Measurements from ENCODE around the gene DPYD.

The DPYD gene

GRCh38 chr1:97120806-97121205 is 800.0 kb downstream of the DPYD start:
- no peak for DNase-seq

- no peak for DNase-seq
These were observed 801.3 kb downstream of the DPYD start for GRCh38 chr1:97119260-97120158.

- DNase-seq, result no peak
These were observed 806.0 kb downstream of the DPYD start for GRCh38 chr1:97114842-97115241.

- DNase-seq, result no peak
These were observed 808.4 kb downstream of the DPYD start for GRCh38 chr1:97112442-97112841.

- DNase-seq, result no peak
These were observed 812.7 kb downstream of the DPYD start for GRCh38 chr1:97108179-97108578.

GRCh38 chr1:97105531-97105930 is 815.3 kb downstream of the DPYD start:
- DNase-seq, result no peak

GRCh38 chr1:97101509-97101908 is 819.3 kb downstream of the DPYD start:
- DNase-seq, result no peak

GRCh38 chr1:97097404-97097925 is 823.4 kb downstream of the DPYD start:
- no peak for DNase-seq

GRCh38 chr1:97095764-97096163 is 825.1 kb downstream of the DPYD start:
- no peak for DNase-seq

- DNase-seq, result no peak
These were observed 826.4 kb downstream of the DPYD start for GRCh38 chr1:97094247-97094972.

- DNase-seq, result no peak
These were observed 827.1 kb downstream of the DPYD start for GRCh38 chr1:97093741-97094140.

GRCh38 chr1:97092824-97093223 is 828.0 kb downstream of the DPYD start:
- no peak for DNase-seq

- DNase-seq, result no peak
These were observed 829.2 kb downstream of the DPYD start for GRCh38 chr1:97091679-97092078.

- DNase-seq, result no peak
These were observed 829.6 kb downstream of the DPYD start for GRCh38 chr1:97091263-97091662.

- no peak for DNase-seq
These were observed 830.1 kb downstream of the DPYD start for GRCh38 chr1:97090725-97091124.

GRCh38 chr1:97089173-97089572 is 831.7 kb downstream of the DPYD start:
- DNase-seq, result no peak

GRCh38 chr1:97088391-97088790 is 832.4 kb downstream of the DPYD start:
- no peak for DNase-seq

GRCh38 chr1:97084546-97084945 is 836.3 kb downstream of the DPYD start:
- DNase-seq, result no peak

GRCh38 chr1:97082160-97082848 is 838.5 kb downstream of the DPYD start:
- no peak for DNase-seq

GRCh38 chr1:97078872-97079271 is 842.0 kb downstream of the DPYD start:
- no peak for DNase-seq

GRCh38 chr1:97077221-97077620 is 843.6 kb downstream of the DPYD start:
- no peak for DNase-seq

- DNase-seq, result no peak
These were observed 846.1 kb downstream of the DPYD start for GRCh38 chr1:97074771-97075170.

- no peak for DNase-seq
These were observed 846.9 kb downstream of the DPYD start for GRCh38 chr1:97073936-97074335.

All from inflammatory macrophage treated with lipopolysaccharide for 4 hours (primary cell).